Cardiac fibroblast (primary cell): ENCODE measurements around the gene IL3.

Experiments used
- DNase-seq, 2 donors: peaks; one replicate each; pipeline versions ENCODE4 v3.0.0 to v3.0.0-alpha.2; 2010; ENCODE audit warnings: low read depth in 2 of 2
- H3K4me3 ChIP-seq, 2 donors: replicated peaks in 1 of 2; 1 replicate in 1 of 2; 2 replicates in 1 of 2; pipeline ENCODE4 v1.5.1; 2011; ENCODE audit warnings: low read depth in 2 of 2, low read length in 2 of 2, mild to moderate bottlenecking in 2 of 2, moderate library complexity in 1 of 2
- TF ChIP-seq, protein P1 (sequence below): IDR thresholded peaks from one replicate; pipeline ENCODE4 v1.5.1; 2011; ENCODE audit warnings: low read depth, mild to moderate bottlenecking, low read length, inconsistent platforms

IL3 gene

DNA sequence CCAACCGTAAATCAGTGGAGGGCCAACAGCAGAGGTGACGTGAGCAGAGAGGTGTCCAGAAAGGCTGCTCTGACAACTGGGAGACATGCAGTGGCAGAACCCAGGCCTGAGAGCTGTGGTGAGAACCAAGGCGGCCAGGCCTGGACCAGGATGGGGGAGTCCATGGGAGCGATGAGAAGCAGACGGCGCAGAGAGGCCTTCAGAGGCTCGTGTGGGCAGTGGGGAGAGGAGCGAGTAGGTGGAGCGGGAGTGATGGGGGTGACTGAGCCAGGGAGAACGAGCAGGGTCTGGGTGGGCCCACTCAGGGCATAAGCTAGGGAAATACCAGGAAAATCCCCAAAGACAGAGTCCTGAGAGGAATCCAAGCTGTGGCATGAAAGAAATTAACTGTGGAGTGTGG lies 7.9 kb upstream of the IL3 start:
- no peak for DNase-seq
- TF ChIP-seq, protein P1, sequence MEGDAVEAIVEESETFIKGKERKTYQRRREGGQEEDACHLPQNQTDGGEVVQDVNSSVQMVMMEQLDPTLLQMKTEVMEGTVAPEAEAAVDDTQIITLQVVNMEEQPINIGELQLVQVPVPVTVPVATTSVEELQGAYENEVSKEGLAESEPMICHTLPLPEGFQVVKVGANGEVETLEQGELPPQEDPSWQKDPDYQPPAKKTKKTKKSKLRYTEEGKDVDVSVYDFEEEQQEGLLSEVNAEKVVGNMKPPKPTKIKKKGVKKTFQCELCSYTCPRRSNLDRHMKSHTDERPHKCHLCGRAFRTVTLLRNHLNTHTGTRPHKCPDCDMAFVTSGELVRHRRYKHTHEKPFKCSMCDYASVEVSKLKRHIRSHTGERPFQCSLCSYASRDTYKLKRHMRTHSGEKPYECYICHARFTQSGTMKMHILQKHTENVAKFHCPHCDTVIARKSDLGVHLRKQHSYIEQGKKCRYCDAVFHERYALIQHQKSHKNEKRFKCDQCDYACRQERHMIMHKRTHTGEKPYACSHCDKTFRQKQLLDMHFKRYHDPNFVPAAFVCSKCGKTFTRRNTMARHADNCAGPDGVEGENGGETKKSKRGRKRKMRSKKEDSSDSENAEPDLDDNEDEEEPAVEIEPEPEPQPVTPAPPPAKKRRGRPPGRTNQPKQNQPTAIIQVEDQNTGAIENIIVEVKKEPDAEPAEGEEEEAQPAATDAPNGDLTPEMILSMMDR: no peak
- H3K4me3 ChIP-seq: no peak overlapping the region

DNA sequence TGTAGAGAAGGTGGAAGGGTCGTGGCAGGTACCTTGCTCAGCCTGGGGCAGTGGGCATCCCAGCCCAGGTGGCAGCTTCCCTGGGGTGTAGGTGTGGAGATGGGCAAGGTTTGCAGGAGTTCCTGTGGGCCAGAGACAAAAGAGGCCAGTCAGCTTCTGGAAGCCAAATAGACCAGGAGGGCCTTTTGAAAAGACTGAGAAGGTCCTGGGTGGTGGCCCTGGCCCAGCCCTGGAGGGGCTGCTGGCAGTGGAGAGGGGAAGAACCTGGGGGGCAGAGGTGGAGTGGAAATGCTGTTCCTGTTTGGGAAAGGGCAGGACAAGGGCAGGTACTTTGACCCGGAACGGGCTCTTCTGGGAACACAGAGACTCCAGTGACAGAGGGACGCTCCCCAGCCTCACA lies 7.0 kb upstream of the IL3 start:
- DNase-seq: no peak
- TF ChIP-seq, protein P1: no peak

DNA sequence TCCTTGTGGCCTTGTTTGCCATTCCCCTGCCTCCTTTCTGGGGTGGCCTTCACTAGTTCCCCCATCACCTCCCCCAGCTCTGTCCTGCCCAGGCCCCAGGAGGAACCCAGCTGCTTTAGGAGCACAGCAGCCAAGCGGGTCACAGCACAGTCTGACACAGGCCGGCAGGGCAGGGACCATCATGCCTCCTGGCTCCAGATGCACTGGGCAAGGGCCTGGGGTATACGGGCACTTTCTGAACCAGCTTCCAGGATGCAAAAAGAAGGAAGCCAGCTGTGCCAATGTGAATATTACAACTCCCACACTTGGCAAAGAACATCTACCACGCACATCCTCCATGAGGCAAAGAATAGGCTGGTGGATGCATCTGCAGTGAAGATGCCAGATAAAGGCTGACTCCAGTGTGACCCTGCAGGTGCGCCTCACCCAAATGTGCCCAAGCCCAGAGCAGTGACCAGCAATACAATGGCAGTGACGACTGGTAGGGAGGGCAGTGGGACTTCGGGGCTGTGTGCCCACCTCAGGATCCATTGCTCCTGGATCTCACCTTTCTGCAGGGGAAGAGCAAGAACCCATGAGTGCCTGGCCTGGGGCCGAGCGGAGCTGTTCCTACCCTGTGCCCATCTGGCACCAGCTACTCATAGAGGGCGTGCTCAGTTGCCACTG lies 6.3 kb upstream of the IL3 start:
- no peak overlapping the region for H3K4me3 ChIP-seq
- DNase-seq: no peak
- TF ChIP-seq, protein P1: no peak

More for the DNA sequence above, 7.0 kb upstream of the IL3 start:
- no peak overlapping the region for H3K4me3 ChIP-seq

DNA sequence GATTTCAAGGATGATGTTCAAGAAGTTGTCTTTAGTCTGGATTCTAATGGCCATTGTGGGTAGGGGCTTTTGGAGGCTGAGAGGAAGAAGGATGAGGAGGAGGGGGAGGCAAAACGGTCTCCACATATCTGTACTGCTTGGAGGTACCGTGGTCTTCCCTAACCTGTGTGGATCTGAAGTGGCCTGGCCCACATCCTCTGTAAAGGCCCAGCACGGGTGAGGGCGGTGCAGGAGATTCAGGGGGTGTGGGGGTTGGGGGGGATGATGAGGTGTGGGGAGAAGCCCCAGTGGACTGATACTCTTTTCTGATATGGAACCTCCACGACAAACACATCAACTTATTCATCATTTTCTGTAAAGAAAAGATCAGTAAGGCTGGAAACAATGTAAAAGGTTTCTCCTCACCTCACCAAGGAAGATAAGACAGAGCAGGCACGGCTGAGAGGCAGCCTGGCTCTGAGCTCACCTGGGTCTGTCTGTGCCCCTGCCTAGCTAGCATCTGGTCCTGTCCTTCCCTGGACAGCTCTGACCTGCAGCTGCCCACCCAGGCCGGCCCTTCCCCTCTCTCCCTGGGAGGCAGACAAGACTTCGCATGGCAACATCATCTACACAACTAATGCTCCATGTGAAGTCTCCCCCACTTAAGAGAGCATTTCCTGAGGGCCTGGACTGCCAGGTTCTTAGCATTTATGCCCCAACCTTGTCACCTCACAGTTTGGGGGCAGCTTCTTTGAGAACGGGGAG lies 5.6 kb upstream of the IL3 start:
- TF ChIP-seq, protein P1: no peak
- no peak for DNase-seq
- H3K4me3 ChIP-seq: no peak overlapping the region

DNA sequence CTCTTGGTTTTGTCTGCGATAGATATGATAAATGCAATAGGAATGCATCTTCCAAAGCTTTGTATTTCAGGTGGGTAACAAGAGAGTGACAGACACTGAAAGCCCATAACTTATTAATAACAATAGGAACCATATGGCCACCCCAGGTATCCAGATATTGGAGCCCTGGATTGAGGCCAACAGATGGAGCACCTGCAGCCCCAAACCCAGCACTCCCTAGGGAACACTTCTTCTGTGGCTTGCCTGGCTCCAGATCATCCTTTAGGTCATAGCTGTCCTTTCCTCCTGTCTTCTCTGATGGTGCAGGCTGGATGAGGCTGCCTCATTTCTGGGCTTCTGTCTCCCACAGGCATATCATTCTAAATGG lies 5.0 kb upstream of the IL3 start:
- DNase-seq: no peak
- no peak overlapping the region for H3K4me3 ChIP-seq
- TF ChIP-seq, protein P1: no peak

DNA sequence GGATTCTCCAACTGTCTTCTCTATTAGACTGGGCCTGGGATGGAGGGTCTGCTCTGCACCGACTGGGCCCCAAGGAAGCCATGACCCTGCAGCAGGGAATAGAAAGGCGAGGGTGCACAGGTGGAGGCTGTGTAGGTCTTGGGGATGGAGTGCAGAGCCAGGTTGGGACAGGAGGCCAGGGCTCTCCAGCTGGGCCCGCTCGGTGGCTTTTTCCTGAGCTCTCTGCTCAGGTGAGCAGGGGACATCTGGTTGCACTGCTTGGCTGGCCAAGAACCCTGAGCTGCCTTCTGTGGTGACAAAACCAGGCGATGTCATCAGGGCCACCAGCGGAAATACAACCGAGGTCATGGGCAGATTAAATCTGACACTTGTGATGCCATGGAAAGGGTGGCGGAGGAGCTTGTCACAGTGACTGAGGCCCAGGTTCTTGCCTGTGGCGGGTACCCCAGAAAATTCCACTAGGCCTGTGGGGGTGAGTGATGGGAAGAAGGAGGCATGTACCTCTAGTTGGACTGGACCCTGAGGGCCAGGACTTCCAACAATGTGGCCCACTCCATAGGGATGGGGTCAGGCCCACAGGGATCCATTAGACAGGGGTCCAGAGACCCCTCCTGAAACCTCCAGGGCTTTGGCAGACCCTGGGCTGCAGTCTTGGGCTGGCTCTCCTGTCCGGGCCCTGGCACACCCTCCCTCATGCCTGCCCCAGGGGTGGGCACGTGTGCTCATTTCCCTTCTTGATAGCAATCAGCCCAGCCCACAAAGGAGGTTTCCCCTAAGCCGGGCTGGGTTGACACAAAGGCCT lies 4.4 kb upstream of the IL3 start:
- no peak overlapping the region for H3K4me3 ChIP-seq
- TF ChIP-seq, protein P1: no peak
- no peak for DNase-seq
